ENCODE results near the gene CD300LB. TPM values are rescaled to one million over a fixed set of nuclear protein-coding genes. Genes with fewer than 3 reads are reported as not detected.

The CD300LB gene
- total RNA-seq, 1 experiment from 2014 or later = not detected

DNA sequence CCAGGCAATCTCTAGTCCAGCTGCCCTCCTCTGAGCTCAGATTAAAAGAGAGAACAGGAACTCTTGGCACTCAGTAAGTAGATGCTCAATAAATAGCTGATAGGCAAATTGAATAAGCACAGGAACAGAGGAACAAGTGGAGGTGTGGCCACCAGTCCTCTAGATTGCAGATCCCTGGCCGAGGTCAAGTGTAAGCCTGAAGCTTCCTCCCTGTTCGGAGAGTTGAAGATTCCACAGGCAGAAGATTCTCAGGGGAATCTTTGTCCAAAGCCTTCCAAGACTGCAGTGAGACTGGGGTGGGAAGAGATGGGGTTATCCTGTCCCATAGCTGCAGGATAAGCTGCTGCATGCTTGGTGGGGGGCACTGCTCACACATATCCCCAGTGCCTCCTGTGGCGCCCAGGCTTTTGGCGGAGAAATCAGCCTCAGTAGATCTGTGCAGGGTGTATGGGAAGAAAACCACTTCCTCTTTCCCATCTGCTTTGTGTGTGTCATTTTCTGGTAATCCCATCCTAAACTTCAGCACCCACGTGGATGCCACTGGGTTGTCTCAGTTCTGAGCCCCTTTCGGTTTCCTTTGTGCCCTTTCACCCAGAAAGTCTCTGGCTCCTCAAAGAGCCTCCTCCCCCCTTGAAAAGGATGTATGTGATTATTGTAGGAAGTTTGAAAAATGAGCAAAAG is 52.7 kb downstream of the CD300LB start:
- Histone ChIP-seq H2BK15ac (ENCODE audit: low read depth, low read length) (no peak overlapping the region), H3K79me2 (ENCODE audit: insufficient read depth, low read length) (no peaks in the 10 kb centered on the region), H4K5ac (ENCODE audit: insufficient read length, low read depth, low read length) (no peak overlapping the region), H2BK120ac (ENCODE audit: low read depth, low read length, poor library complexity, severe bottlenecking) (no peak overlapping the region), H2BK12ac (ENCODE audit: insufficient read length, low read depth, low read length) (no peak overlapping the region), H3K9ac (ENCODE audit: extremely low read depth, insufficient read length, low read length) (no peak overlapping the region), H3K9me3 (ENCODE audit: control insufficient read depth, low read depth, low read length) (no peaks in the 10 kb centered on the region), H3K27me3 (ENCODE audit: insufficient read depth, low read length) (no peaks in the 10 kb centered on the region), H3T11ph (ENCODE audit: low read length) (no peak overlapping the region), H3K4me2 (ENCODE audit: insufficient read depth, insufficient read length, low read length) (no peak overlapping the region), H3K23me2 (ENCODE audit: insufficient read length, low read depth, low read length, poor library complexity, severe bottlenecking) (peaks cover 4% of the 10 kb centered on the region), H3K4me1 (ENCODE audit: insufficient read depth, low read length) (no peaks in the 10 kb centered on the region), H3K27ac (ENCODE audit: insufficient read length, low read depth, low read length) (no peak overlapping the region), H2BK5ac (ENCODE audit: insufficient read length, low read length) (no peak overlapping the region), H2AK5ac (ENCODE audit: insufficient read length, low read length) (no peak overlapping the region), H2BK20ac (ENCODE audit: low read depth, low read length, poor library complexity, severe bottlenecking) (no peak overlapping the region), H4K20me1 (ENCODE audit: control insufficient read depth, insufficient read depth, insufficient read length) (no peaks in the 10 kb centered on the region), H3K56ac (ENCODE audit: insufficient read length, low read depth, low read length) (no peak overlapping the region), H3K23ac (ENCODE audit: insufficient read length, low read depth, low read length) (no peak overlapping the region), H3K4ac (ENCODE audit: low read depth, low read length) (no peak overlapping the region), H4K8ac (replicated peaks; ENCODE audit: insufficient read length, low read depth, low read length) (no peak overlapping the region), H3K18ac (ENCODE audit: insufficient read length, low read depth, low read length) (no peak overlapping the region), H3K79me1 (ENCODE audit: insufficient read depth, low read depth, low read length, poor library complexity, severe bottlenecking) (no peaks in the 10 kb centered on the region), H4K91ac (ENCODE audit: insufficient read length, low read depth, low read length) (no peak overlapping the region), H2AFZ (ENCODE audit: low read length) (no peak overlapping the region), H3K14ac (ENCODE audit: insufficient read depth, low read length) (no peak overlapping the region)
- no peak for DNase-seq
- peak overlapping the region in 1 of 3 experiments; percentile 70; a peak in 1 of 7 replicates for H3K27ac Mint-ChIP-seq
- H3K36me3 Mint-ChIP-seq (ENCODE audit: insufficient read depth in 1 of 3, low read depth in 3 of 3) = peaks cover 2 to 5% (median 3%) of the 10 kb centered on the region in 3 experiments; a peak in 6 of 7 replicates
- H3K4me1 Mint-ChIP-seq = peaks cover 4 to 5% of the 10 kb centered on the region in 2 experiments
- no CpG with 5 or more reads among the region's 6 CpGs for WGBS (ENCODE audit: extremely low coverage, insufficient read length, low lambda C conversion rate)
- H3K9me3 Mint-ChIP-seq = peaks cover 18 to 22% of the 10 kb centered on the region in 2 experiments
- no peak overlapping the region for H3K4me3 Mint-ChIP-seq
- peaks cover 55% of the 10 kb centered on the region for H3K27me3 Mint-ChIP-seq (ENCODE audit: low read depth)
- TF ChIP-seq, protein P1, sequence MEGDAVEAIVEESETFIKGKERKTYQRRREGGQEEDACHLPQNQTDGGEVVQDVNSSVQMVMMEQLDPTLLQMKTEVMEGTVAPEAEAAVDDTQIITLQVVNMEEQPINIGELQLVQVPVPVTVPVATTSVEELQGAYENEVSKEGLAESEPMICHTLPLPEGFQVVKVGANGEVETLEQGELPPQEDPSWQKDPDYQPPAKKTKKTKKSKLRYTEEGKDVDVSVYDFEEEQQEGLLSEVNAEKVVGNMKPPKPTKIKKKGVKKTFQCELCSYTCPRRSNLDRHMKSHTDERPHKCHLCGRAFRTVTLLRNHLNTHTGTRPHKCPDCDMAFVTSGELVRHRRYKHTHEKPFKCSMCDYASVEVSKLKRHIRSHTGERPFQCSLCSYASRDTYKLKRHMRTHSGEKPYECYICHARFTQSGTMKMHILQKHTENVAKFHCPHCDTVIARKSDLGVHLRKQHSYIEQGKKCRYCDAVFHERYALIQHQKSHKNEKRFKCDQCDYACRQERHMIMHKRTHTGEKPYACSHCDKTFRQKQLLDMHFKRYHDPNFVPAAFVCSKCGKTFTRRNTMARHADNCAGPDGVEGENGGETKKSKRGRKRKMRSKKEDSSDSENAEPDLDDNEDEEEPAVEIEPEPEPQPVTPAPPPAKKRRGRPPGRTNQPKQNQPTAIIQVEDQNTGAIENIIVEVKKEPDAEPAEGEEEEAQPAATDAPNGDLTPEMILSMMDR (conservative IDR thresholded peaks at IDR 0.05) = no peak
